Liver (tissue), 9 donors: Measurements from ENCODE around the gene LMCD1. TPM values are rescaled to one million over a fixed set of nuclear protein-coding genes. Genes with fewer than 3 reads are reported as not detected.

Source experiments
- DNase-seq: peaks from one replicate; pipeline ENCODE4 v3.0.0-alpha.2; 2017; ENCODE audit warnings: low spot score
- H3K27ac ChIP-seq, 2 donors: one replicate each; pipeline ENCODE4 v1.7.0; 2013; ENCODE audit warnings: inconsistent platforms in 2 of 2, low read length in 2 of 2, control low read depth in 1 of 2, low read depth in 1 of 2, mild to moderate bottlenecking in 1 of 2
- H3K27me3 ChIP-seq, 4 donors: one replicate each; pipeline versions ENCODE4 v1.6.1 to v1.7.0; 2013; ENCODE audit warnings: low read length in 3 of 4, inconsistent platforms in 1 of 4, mild to moderate bottlenecking in 1 of 4, moderate library complexity in 1 of 4; ENCODE audit not compliant: control insufficient read depth in 4 of 4, insufficient read depth in 4 of 4
- H3K36me3 ChIP-seq, 4 donors: one replicate each; pipeline versions ENCODE4 v1.6.1 to v1.7.0; 2013; ENCODE audit warnings: low read length in 3 of 4, mild to moderate bottlenecking in 3 of 4, low read depth in 1 of 4, moderate library complexity in 1 of 4; ENCODE audit not compliant: control insufficient read depth in 4 of 4, insufficient read depth in 3 of 4
- H3K4me1 ChIP-seq, 4 donors: one replicate each; pipeline versions ENCODE4 v1.6.1 to v1.7.0; 2013; ENCODE audit warnings: low read length in 3 of 4, mild to moderate bottlenecking in 3 of 4, moderate library complexity in 1 of 4; ENCODE audit not compliant: control insufficient read depth in 4 of 4, insufficient read depth in 4 of 4
- H3K4me3 ChIP-seq, 3 donors: one replicate each; pipeline versions ENCODE4 v1.6.1 to v1.7.0; 2013; ENCODE audit warnings: low read length in 3 of 3, control low read depth in 1 of 3, low read depth in 1 of 3, mild to moderate bottlenecking in 1 of 3
- H3K9ac ChIP-seq, 2 donors: one replicate each; pipeline ENCODE4 v1.7.0; 2013; ENCODE audit warnings: low read length in 2 of 2, mild to moderate bottlenecking in 2 of 2, moderate library complexity in 2 of 2, control low read depth in 1 of 2, low read depth in 1 of 2
- H3K9me3 ChIP-seq, 4 donors: one replicate each; pipeline versions ENCODE4 v1.6.1 to v1.7.0; 2013; ENCODE audit warnings: low read length in 3 of 4; ENCODE audit not compliant: control insufficient read depth in 4 of 4
- CTCF ChIP-seq: fragments of 150-350 bp; IDR thresholded peaks from 2 replicates; pipeline ENCODE4 v1.5.1; 2017; ENCODE audit warnings: improper control_type of control experiment, low read depth, low read length; ENCODE audit not compliant: missing input control
- EGR1 ChIP-seq, 2 donors: IDR thresholded peaks; 2 replicates each; pipeline ENCODE4 v1.6.1; 2016 to 2018; ENCODE audit warnings: antibody characterized with exemption in 2 of 2, low read depth in 2 of 2
- FOXA1 ChIP-seq: IDR thresholded peaks from 2 replicates; pipeline ENCODE4 v1.6.1; 2016; ENCODE audit warnings: antibody characterized with exemption
- FOXA2 ChIP-seq: IDR thresholded peaks from 2 replicates; pipeline ENCODE4 v1.6.1; 2016; ENCODE audit warnings: antibody characterized with exemption
- GABPA ChIP-seq, 2 donors: IDR thresholded peaks in 1 of 2; conservative IDR thresholded peaks in 1 of 2; 2 replicates each; pipeline ENCODE4 v1.6.1; 2016; ENCODE audit warnings: antibody characterized with exemption in 2 of 2, mild to moderate bottlenecking in 1 of 2, moderate library complexity in 1 of 2
- HNF4A ChIP-seq, 2 donors: conservative IDR thresholded peaks; 2 replicates each; pipeline ENCODE4 v1.6.1; 2016; ENCODE audit warnings: antibody characterized with exemption in 2 of 2, mild to moderate bottlenecking in 2 of 2
- HNF4G ChIP-seq: IDR thresholded peaks from 2 replicates; pipeline ENCODE4 v1.6.1; 2016; ENCODE audit warnings: antibody characterized with exemption
- JUND ChIP-seq, 2 donors: IDR thresholded peaks; 2 replicates each; pipeline ENCODE4 v1.6.1; 2016; ENCODE audit warnings: antibody characterized with exemption in 2 of 2
- MAX ChIP-seq: IDR thresholded peaks from 2 replicates; pipeline ENCODE4 v1.6.1; 2016; ENCODE audit warnings: antibody characterized with exemption
- NR2F2 ChIP-seq: IDR thresholded peaks from 2 replicates; pipeline ENCODE4 v1.6.1; 2016; ENCODE audit warnings: antibody characterized with exemption
- RAD21 ChIP-seq, 2 donors: IDR thresholded peaks; 2 replicates each; pipeline ENCODE4 v1.6.1; 2016; ENCODE audit warnings: antibody characterized with exemption in 2 of 2, mild to moderate bottlenecking in 2 of 2
- RXRA ChIP-seq, 2 donors: IDR thresholded peaks; 2 replicates each; pipeline ENCODE4 v1.6.1; 2017 to 2018; ENCODE audit warnings: antibody characterized with exemption in 2 of 2, mild to moderate bottlenecking in 1 of 2
- SP1 ChIP-seq: IDR thresholded peaks from 2 replicates; pipeline ENCODE4 v1.6.1; 2018; ENCODE audit warnings: antibody characterized with exemption, mild to moderate bottlenecking
- YY1 ChIP-seq: IDR thresholded peaks from 2 replicates; pipeline ENCODE4 v1.6.1; 2016; ENCODE audit warnings: antibody characterized with exemption, mild to moderate bottlenecking
- WGBS: extraction: QIAGEN DNeasy Blood & Tissue Kit; methylation state at CpG from one replicate; pipeline ENCODE4 v1.1.7; 2013; 5-methylcytosine and 5-hydroxymethylcytosine counted together
- polyA plus RNA-seq, 2 donors: library from polyadenylated mRNA; stranded (reverse) in 1 of 2; unstranded in 1 of 2; fragments of 200-250 nt in 1 of 2; fragments of >200 nt in 1 of 2; fragmentation: Nextera tagmentation in 1 of 2; extraction: Ambion mirVana in 1 of 2; gene quantifications; one replicate each; pipeline versions ENCODE4 v1.2.1 to v1.2.3, GENCODE V29; 2013 to 2015
- total RNA-seq, 2 donors: library from RNA; depleted of rRNA; stranded (reverse); fragments of >200 nt; gene quantifications; one replicate each; pipeline ENCODE4 v1.2.3, GENCODE V29; 2014
- TF ChIP-seq, protein P1 (sequence below): IDR thresholded peaks from 2 replicates; pipeline ENCODE4 v1.6.1; 2016; ENCODE audit warnings: antibody characterized with exemption, mild to moderate bottlenecking
- donor health status: healthy.
- donor health status: healthy.
- donor health status: healthy.
- donor health status: healthy.
- donor health status: healthy.

LMCD1 gene
- total and polyA plus RNA-seq, 4 donors: 3.1 to 8.3 (median 6.0) TPM

DNA sequence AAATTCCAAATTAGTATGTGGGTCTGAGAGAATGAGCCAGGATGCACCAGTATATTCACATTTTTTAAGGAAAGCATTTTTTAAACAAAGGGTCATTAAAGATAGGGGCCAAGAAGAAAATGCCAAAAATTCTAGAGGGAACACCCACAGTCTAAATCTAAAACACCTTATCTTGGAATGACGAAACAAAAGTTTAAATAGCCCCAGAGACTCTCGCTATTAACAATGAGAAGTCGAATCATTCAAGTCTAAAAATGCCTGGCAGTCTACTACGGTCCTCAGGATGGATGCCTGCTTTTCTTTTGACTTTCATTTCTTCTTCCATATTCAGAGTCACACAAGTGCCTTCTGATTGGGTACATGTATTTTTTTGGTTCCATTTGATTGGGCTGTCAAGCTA, 76.7 kb downstream of the LMCD1 start (continued):
- TF ChIP-seq, protein P1, sequence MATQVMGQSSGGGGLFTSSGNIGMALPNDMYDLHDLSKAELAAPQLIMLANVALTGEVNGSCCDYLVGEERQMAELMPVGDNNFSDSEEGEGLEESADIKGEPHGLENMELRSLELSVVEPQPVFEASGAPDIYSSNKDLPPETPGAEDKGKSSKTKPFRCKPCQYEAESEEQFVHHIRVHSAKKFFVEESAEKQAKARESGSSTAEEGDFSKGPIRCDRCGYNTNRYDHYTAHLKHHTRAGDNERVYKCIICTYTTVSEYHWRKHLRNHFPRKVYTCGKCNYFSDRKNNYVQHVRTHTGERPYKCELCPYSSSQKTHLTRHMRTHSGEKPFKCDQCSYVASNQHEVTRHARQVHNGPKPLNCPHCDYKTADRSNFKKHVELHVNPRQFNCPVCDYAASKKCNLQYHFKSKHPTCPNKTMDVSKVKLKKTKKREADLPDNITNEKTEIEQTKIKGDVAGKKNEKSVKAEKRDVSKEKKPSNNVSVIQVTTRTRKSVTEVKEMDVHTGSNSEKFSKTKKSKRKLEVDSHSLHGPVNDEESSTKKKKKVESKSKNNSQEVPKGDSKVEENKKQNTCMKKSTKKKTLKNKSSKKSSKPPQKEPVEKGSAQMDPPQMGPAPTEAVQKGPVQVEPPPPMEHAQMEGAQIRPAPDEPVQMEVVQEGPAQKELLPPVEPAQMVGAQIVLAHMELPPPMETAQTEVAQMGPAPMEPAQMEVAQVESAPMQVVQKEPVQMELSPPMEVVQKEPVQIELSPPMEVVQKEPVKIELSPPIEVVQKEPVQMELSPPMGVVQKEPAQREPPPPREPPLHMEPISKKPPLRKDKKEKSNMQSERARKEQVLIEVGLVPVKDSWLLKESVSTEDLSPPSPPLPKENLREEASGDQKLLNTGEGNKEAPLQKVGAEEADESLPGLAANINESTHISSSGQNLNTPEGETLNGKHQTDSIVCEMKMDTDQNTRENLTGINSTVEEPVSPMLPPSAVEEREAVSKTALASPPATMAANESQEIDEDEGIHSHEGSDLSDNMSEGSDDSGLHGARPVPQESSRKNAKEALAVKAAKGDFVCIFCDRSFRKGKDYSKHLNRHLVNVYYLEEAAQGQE: no peak
- TF ChIP-seq HNF4G (no peak), NR2F2 (no peak)

DNA sequence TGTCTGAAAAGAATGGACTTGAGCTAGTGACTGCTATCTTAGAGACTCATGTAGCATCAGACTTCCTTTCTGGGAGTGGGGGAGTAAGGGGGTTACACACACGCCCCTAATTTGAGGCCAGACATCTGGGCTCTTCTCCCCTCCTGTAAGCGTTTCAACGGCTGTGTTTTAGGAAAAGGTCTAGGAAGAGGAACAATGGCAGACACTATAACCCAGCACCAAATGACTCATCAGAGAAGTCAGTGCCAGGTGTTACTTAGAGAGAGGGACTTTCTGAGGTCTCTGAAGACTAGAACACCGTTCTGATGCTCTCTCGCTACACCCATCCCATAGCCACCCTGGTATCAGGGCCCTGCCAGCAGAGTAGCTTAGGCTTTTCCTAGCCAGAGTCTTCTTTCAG, 77.5 kb downstream of the LMCD1 start:
- no peak overlapping the region for H3K4me3 ChIP-seq
- no peaks in the 10 kb centered on the region for H3K4me1 ChIP-seq
- H3K27ac ChIP-seq: no peak overlapping the region
- no peaks in the 10 kb centered on the region for H3K9me3 ChIP-seq
- H3K27me3 ChIP-seq: no peaks in the 10 kb centered on the region
- no peak for DNase-seq
- no peak overlapping the region for H3K9ac ChIP-seq
- TF ChIP-seq EGR1 (IDR thresholded peaks at IDR 0.05; ENCODE audit: low read depth in 2 of 2): no peak
- no peak for TF ChIP-seq MAX
- TF ChIP-seq FOXA1: no peak
- TF ChIP-seq, protein P1: no peak
- TF ChIP-seq SP1: no peak
- no peak for TF ChIP-seq YY1
- TF ChIP-seq HNF4G: no peak
- TF ChIP-seq HNF4A (conservative IDR thresholded peaks at IDR 0.05): no peak
- TF ChIP-seq FOXA2: no peak
- 63% methylated on average over 5 of the region's 5 CpGs for WGBS
- no peaks in the 10 kb centered on the region for H3K36me3 ChIP-seq

DNA sequence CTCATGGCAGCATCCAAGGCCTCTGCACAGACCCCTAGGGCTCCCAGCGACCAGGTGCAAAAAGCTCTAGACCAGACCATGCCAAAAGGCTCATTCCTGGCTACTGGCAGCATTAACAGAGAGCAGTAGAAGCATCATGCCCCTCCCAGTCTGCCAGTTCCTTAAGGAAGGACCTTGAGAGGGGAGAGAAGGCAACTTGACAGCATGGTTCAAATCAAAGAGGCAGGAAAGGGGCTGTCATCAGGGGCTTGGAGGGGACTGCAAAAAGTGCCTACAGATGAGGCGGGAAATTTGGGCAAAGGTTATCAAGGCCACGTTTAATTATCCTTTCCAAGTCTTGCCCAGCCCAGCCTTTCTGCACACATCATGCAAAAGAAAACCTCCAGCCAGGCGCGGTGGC, 78.3 kb downstream of the LMCD1 start:
- WGBS: 79% methylated on average over 5 of the region's 5 CpGs
- Histone ChIP-seq H3K27me3 (no peaks in the 10 kb centered on the region), H3K9me3 (no peaks in the 10 kb centered on the region), H3K4me3 (no peak overlapping the region), H3K36me3 (no peaks in the 10 kb centered on the region), H3K9ac (no peak overlapping the region), H3K4me1 (no peaks in the 10 kb centered on the region), H3K27ac (no peak overlapping the region)
- DNase-seq: no peak
- TF ChIP-seq SP1 (no peak), GABPA (IDR thresholded peaks at IDR 0.05 in 1 of 2, conservative IDR thresholded peaks at IDR 0.05 in 1 of 2) (no peak), YY1 (no peak), JUND (IDR thresholded peaks at IDR 0.05) (no peak), RAD21 (IDR thresholded peaks at IDR 0.05) (no peak), CTCF (no peak), MAX (no peak), HNF4A (conservative IDR thresholded peaks at IDR 0.05) (no peak), FOXA1 (no peak), RXRA (IDR thresholded peaks at IDR 0.05) (no peak)
- TF ChIP-seq, protein P1: no peak
